NCI-H1930 (cell line): ENCODE data around the gene SEBOX.

Source experiments
- DNase-seq, 2 experiments: peaks; one replicate each; lab custom pipeline; 2025; lab: John Stamatoyannopoulos, UW

Gene SEBOX

GRCh38 chr17:28364665-28365363 lies at the start of gene SEBOX:
Gene SEBOX, minus strand, starts transcription at chr17:28365199. Its CDS starts 48 bp downstream, at chr17:28365151.
- DNase-seq, result no peak

- no peak for DNase-seq
Measured at GRCh38 chr17:28413804-28414203, 48.8 kb upstream of the SEBOX start.

- no peak for DNase-seq
Measured at GRCh38 chr17:28412099-28412498, 47.1 kb upstream of the SEBOX start.

GRCh38 chr17:28407974-28408306 lies 42.9 kb upstream of the SEBOX start:
- no peak for DNase-seq

GRCh38 chr17:28407130-28407973 lies 42.4 kb upstream of the SEBOX start:
- DNase-seq, result no peak

- no peak for DNase-seq
Measured at GRCh38 chr17:28406473-28406814, 41.4 kb upstream of the SEBOX start.

GRCh38 chr17:28405632-28406472 lies 40.9 kb upstream of the SEBOX start, which contains the start of gene SLC46A1:
Gene SLC46A1, minus strand, starts transcription at chr17:28406212. Its CDS starts 98 bp downstream, at chr17:28406114.
- peak; percentile 27 to 33 for DNase-seq

GRCh38 chr17:28404812-28405570 lies 40.0 kb upstream of the SEBOX start:
- DNase-seq, result no peak

- no peak for DNase-seq
Measured at GRCh38 chr17:28404461-28404811, 39.4 kb upstream of the SEBOX start.

GRCh38 chr17:28404007-28404406 lies 39.0 kb upstream of the SEBOX start:
- no peak for DNase-seq

- no peak for DNase-seq
Measured at GRCh38 chr17:28402844-28403243, 37.8 kb upstream of the SEBOX start.

- DNase-seq, result no peak
Measured at GRCh38 chr17:28402224-28402630, 37.2 kb upstream of the SEBOX start.

- DNase-seq, result no peak
Measured at GRCh38 chr17:28399808-28400207, 34.8 kb upstream of the SEBOX start.

- no peak for DNase-seq
Measured at GRCh38 chr17:28398280-28398981, 33.4 kb upstream of the SEBOX start.

- DNase-seq, result no peak
Measured at GRCh38 chr17:28397687-28398279, 32.8 kb upstream of the SEBOX start.

GRCh38 chr17:28397275-28397674 lies 32.3 kb upstream of the SEBOX start:
- DNase-seq, result no peak

GRCh38 chr17:28396635-28397239 lies 31.7 kb upstream of the SEBOX start:
- no peak for DNase-seq

- no peak for DNase-seq
Measured at GRCh38 chr17:28395968-28396367, 31.0 kb upstream of the SEBOX start.

- DNase-seq, result no peak
Measured at GRCh38 chr17:28395426-28395825, 30.4 kb upstream of the SEBOX start.

- no peak for DNase-seq
Measured at GRCh38 chr17:28394337-28395116, 29.5 kb upstream of the SEBOX start.
